ENCODE measurements around the gene SIPA1L3.

DNA sequence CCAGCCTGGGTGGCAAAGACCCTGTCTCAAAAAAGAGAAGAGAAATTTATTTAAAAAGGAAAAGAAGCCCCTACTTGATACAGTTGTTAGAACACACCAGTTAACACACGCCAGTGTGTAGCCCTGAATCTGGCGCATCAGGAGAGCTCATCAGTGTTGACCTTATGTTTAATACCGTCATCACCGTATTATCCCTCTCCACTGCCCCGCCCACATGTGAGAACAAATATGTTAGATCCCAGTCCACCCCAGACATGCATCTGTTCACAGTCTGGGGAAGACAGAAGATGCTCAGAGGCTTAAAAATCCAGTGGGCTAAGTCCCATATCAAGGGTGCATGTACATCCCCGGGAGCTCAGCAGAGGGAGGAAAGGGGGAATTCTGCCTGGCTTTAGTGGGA, 161.8 kb downstream of the SIPA1L3 start:
- TF ChIP-seq CTCF (conservative IDR thresholded peaks at IDR 0.05 in 1 of 2, IDR thresholded peaks at IDR 0.05 in 1 of 2; ENCODE audit: extremely low read depth in 1 of 2, insufficient read depth in 1 of 2, low read depth in 1 of 2, low read length in 2 of 2) (no peak), EZH2 (IDR thresholded peaks at IDR 0.05; ENCODE audit: borderline replicate concordance, low read length) (no peak)

Measured in mammary epithelial cell (primary cell).